Esophagus muscularis mucosa (tissue), 4 donors: Measurements from ENCODE around the gene ZBTB5. TPM values are rescaled to one million over a fixed set of nuclear protein-coding genes. Genes with fewer than 3 reads are reported as not detected.

Source experiments
- DNase-seq: peaks from one replicate; pipeline ENCODE4 v3.0.0-alpha.2; 2017; ENCODE audit errors: extremely low spot score
- H3K27ac ChIP-seq, 4 donors: fragments of 200-600 bp; sonication (generic); replicated peaks in 1 of 4; 1 replicate in 3 of 4; 2 replicates in 1 of 4; pipeline ENCODE4 v1.5.1; 2016 to 2019; ENCODE audit warnings: mild to moderate bottlenecking in 1 of 4
- H3K27me3 ChIP-seq, 4 donors: fragments of 200-600 bp; sonication (generic); one replicate each; pipeline versions ENCODE4 v1.5.1 to v1.6.0; 2016 to 2019
- H3K36me3 ChIP-seq, 4 donors: fragments of 200-600 bp; sonication (generic); one replicate each; pipeline ENCODE4 v1.5.1; 2016 to 2019
- H3K4me1 ChIP-seq, 4 donors: fragments of 200-600 bp; sonication (generic); one replicate each; pipeline ENCODE4 v1.5.1; 2016 to 2019
- H3K4me3 ChIP-seq, 4 donors: fragments of 200-600 bp; sonication (generic); 1 replicate in 2 of 4; 2 replicates in 2 of 4; pipeline ENCODE4 v1.5.1; 2016 to 2019; ENCODE audit warnings: mild to moderate bottlenecking in 4 of 4, moderate library complexity in 1 of 4
- H3K9me3 ChIP-seq, 4 donors: fragments of 200-600 bp; sonication (generic); 1 replicate in 3 of 4; 2 replicates in 1 of 4; pipeline ENCODE4 v1.5.1; 2016 to 2019
- CTCF ChIP-seq, 3 experiments: fragments of 200-600 bp in 2 of 3; fragments of 450-650 bp in 1 of 3; sonication (generic) in 2 of 3; IDR thresholded peaks; one replicate each; pipeline ENCODE4 v1.5.1; 2017 to 2019; ENCODE audit warnings: antibody characterized with exemption in 3 of 3, mild to moderate bottlenecking in 2 of 3, moderate library complexity in 1 of 3
- EP300 ChIP-seq: sonication (generic); formaldehyde crosslinking; IDR thresholded peaks from one replicate; pipeline ENCODE4 v1.6.1; 2017; ENCODE audit warnings: antibody characterized with exemption
- POLR2A ChIP-seq: fragments of 450-650 bp; IDR thresholded peaks from one replicate; pipeline ENCODE4 v1.6.1; 2017; ENCODE audit warnings: antibody characterized with exemption, moderate library complexity, mild to moderate bottlenecking, low read depth
- POLR2AphosphoS5 ChIP-seq, 2 donors: sonication (generic); formaldehyde crosslinking; IDR thresholded peaks; one replicate each; pipeline ENCODE4 v1.6.1; 2017; ENCODE audit warnings: antibody characterized with exemption in 2 of 2
- WGBS: methylation state at CpG from one replicate; pipeline ENCODE4 v1.1.5; 2018; 5-methylcytosine and 5-hydroxymethylcytosine counted together
- intact Hi-C: fragments of 100-400 bp; cut with DNase I; formaldehyde crosslinking; loops from one replicate; pipeline ENCODE4 v1.15.1; 2023
- total RNA-seq, 4 donors: library from RNA; depleted of rRNA; stranded (reverse); fragments of >200 nt; gene quantifications; one replicate each; pipeline versions ENCODE4 v1.1.0 to v1.2.1, GENCODE V29; 2016

ZBTB5 gene
- total RNA-seq, 4 donors from 2014 or later, result 9.6 to 20.4 (median 12.6) TPM

GRCh38 chr9:37410969-37411785, 54.1 kb downstream of the ZBTB5 start:
- no peaks in the 10 kb centered on the region for H3K36me3 ChIP-seq
- H3K27ac ChIP-seq, result no peak overlapping the region
- no peak for DNase-seq
- TF ChIP-seq POLR2A (no peak), POLR2AphosphoS5 (IDR thresholded peaks at IDR 0.05) (no peak), CTCF (IDR thresholded peaks at IDR 0.05) (no peak), EP300 (no peak)
- WGBS, result 94% methylated on average over 6 of the region's 13 CpGs
- no peak overlapping the region for H3K4me3 ChIP-seq
- H3K9me3 ChIP-seq, result no peaks in the 10 kb centered on the region
- peaks cover 4 to 17% (median 16%) of the 10 kb centered on the region in 4 donors for H3K4me1 ChIP-seq
- intact Hi-C loops, result loop anchor here (5.0 kb wide), 1 partner anchor 51 kb away; no protein-coding TSS in a partner anchor
- no peaks in the 10 kb centered on the region for H3K27me3 ChIP-seq

GRCh38 chr9:37410354-37410861, 54.8 kb downstream of the ZBTB5 start:
- 94% methylated on average over 9 of the region's 9 CpGs for WGBS
- intact Hi-C loops, result loop anchor here (5.0 kb wide), 1 partner anchor 52 kb away; no protein-coding TSS in a partner anchor
- no peak for DNase-seq
- Histone ChIP-seq H3K36me3 (no peaks in the 10 kb centered on the region), H3K4me3 (no peak overlapping the region), H3K27ac (no peak overlapping the region), H3K9me3 (no peaks in the 10 kb centered on the region), H3K4me1 (peaks cover 2 to 11% (median 10%) of the 10 kb centered on the region in 4 donors), H3K27me3 (no peaks in the 10 kb centered on the region)
- TF ChIP-seq CTCF (IDR thresholded peaks at IDR 0.05) (no peak), EP300 (no peak), POLR2A (no peak), POLR2AphosphoS5 (IDR thresholded peaks at IDR 0.05) (no peak)

- DNase-seq, result no peak
- Histone ChIP-seq H3K9me3 (no peaks in the 10 kb centered on the region), H3K4me1 (no peaks in the 10 kb centered on the region), H3K27ac (no peak overlapping the region), H3K4me3 (no peak overlapping the region), H3K36me3 (no peaks in the 10 kb centered on the region), H3K27me3 (no peaks in the 10 kb centered on the region)
- 88% methylated on average over 12 of the region's 22 CpGs for WGBS
- TF ChIP-seq CTCF (IDR thresholded peaks at IDR 0.05) (no peak), POLR2AphosphoS5 (IDR thresholded peaks at IDR 0.05) (no peak), EP300 (no peak), POLR2A (no peak)
- intact Hi-C loops, result no loop called here
Measured at GRCh38 chr9:37408933-37409710, 56.1 kb downstream of the ZBTB5 start.

- intact Hi-C loops, result no loop called here
- H3K4me1 ChIP-seq, result no peaks in the 10 kb centered on the region
- H3K27ac ChIP-seq, result no peak overlapping the region
- TF ChIP-seq POLR2A (no peak), CTCF (IDR thresholded peaks at IDR 0.05) (no peak), EP300 (no peak), POLR2AphosphoS5 (IDR thresholded peaks at IDR 0.05) (no peak)
- no peak overlapping the region for H3K4me3 ChIP-seq
- 57% methylated on average over 2 of the region's 2 CpGs for WGBS
- no peaks in the 10 kb centered on the region for H3K36me3 ChIP-seq
- no peaks in the 10 kb centered on the region for H3K27me3 ChIP-seq
- no peak for DNase-seq
- no peaks in the 10 kb centered on the region for H3K9me3 ChIP-seq
Measured at GRCh38 chr9:37407468-37407867, 57.8 kb downstream of the ZBTB5 start.
